GM10248 (cell line): ENCODE data around the gene RHBDF2.

Experiments
- CTCF ChIA-PET: fragments of 300-600 bp; sonication (Branson Sonifier 250); formaldehyde crosslinking; extraction: SDS; loops from one replicate; lab custom pipeline; 2021; ENCODE audit warnings: antibody characterized with exemption; lab: Yijun Ruan, JAX
- POLR2A ChIA-PET: fragments of 350-650 bp; sonication (Branson Sonifier 250); formaldehyde crosslinking; extraction: SDS; loops from one replicate; lab custom pipeline; 2020; ENCODE audit warnings: antibody characterized with exemption; lab: Yijun Ruan, JAX
- DNase-seq: peaks from one replicate; pipeline ENCODE4 v3.0.0; 2012; ENCODE audit errors: extremely low spot score
- CTCF ChIP-seq: IDR thresholded peaks from 2 replicates; pipeline ENCODE4 v1.5.1; 2012; ENCODE audit warnings: mild to moderate bottlenecking, low read depth; ENCODE audit errors: extremely low read depth, missing control alignments, control extremely low read depth

The RHBDF2 gene

GRCh38 chr17:76491271-76492122, 9.7 kb downstream of the RHBDF2 start:
- no peak for TF ChIP-seq CTCF
- ChIA-PET CTCF (interaction anchor here (1.2 to 22.6 kb wide), 5 partner anchors 10 to 33 kb away, joined by 4 to 496 read pairs (median 9); partner anchors contain the start of genes AANAT and UBE2O), POLR2A (interaction anchor here (0.6 kb wide), 1 partner anchor 539 kb away, joined by 4 read pairs; no protein-coding TSS in a partner anchor)
- no peak for DNase-seq

GRCh38 chr17:76490112-76490710, 11.0 kb downstream of the RHBDF2 start:
- no peak for TF ChIP-seq CTCF
- ChIA-PET POLR2A (no interaction called here), CTCF (interaction anchor here (0.8 to 22.6 kb wide), 7 partner anchors 13 to 93 kb away, joined by 3 to 496 read pairs (median 4); partner anchors contain the start of genes AANAT and UBE2O)
- DNase-seq = no peak

- ChIA-PET POLR2A (interaction anchor here (0.6 kb wide), 1 partner anchor 708 kb away, joined by 9 read pairs; no protein-coding TSS in a partner anchor), CTCF (interaction anchor here (1.1 to 22.6 kb wide), 4 partner anchors 10 to 90 kb away, joined by 3 to 496 read pairs (median 4); partner anchors contain the start of genes AANAT and UBE2O)
- DNase-seq = no peak
- TF ChIP-seq CTCF = no peak
These were observed 13.6 kb downstream of the RHBDF2 start for GRCh38 chr17:76487451-76488192.

GRCh38 chr17:76485569-76485968, 15.7 kb downstream of the RHBDF2 start:
- CTCF ChIA-PET = interaction anchor here (0.7 to 2.0 kb wide), 3 partner anchors 11 to 18 kb away, joined by 3 to 6 read pairs (median 3); no protein-coding TSS in a partner anchor
- no peak for DNase-seq
- no peak for TF ChIP-seq CTCF
- POLR2A ChIA-PET = interaction anchor here (0.6 kb wide), 1 partner anchor 12 kb away, joined by 3 read pairs; no protein-coding TSS in a partner anchor

GRCh38 chr17:76484228-76484725, 16.9 kb downstream of the RHBDF2 start:
- no peak for DNase-seq
- TF ChIP-seq CTCF = no peak
- ChIA-PET CTCF (interaction anchor here (1.0 to 1.6 kb wide), 3 partner anchors 9 to 25 kb away, joined by 3 to 5 read pairs (median 4); partner anchors contain the start of gene AANAT), POLR2A (no interaction called here)
